Body of pancreas (tissue), 4 donors: Measurements from ENCODE around the gene TRAPPC12. TPM values are rescaled to one million over a fixed set of nuclear protein-coding genes. Genes with fewer than 3 reads are reported as not detected.

Experiments
- ATAC-seq: fragments of 150-250 bp; one replicate; pipeline ENCODE4 v1.9.1; 2016
- DNase-seq, 4 donors: peaks; one replicate each; pipeline ENCODE4 v3.0.0-alpha.2; 2019
- H3K27ac ChIP-seq, 4 donors: fragments of 200-600 bp; sonication (generic); 1 replicate in 3 of 4; 2 replicates in 1 of 4; pipeline versions ENCODE4 v1.5.1 to v1.6.1; 2016 to 2019; ENCODE audit warnings: mild to moderate bottlenecking in 1 of 4, mixed read lengths in 1 of 4, moderate library complexity in 1 of 4
- H3K27me3 ChIP-seq, 2 donors: fragments of 200-600 bp; sonication (generic); one replicate each; pipeline ENCODE4 v1.6.0; 2016; ENCODE audit warnings: mild to moderate bottlenecking in 1 of 2
- H3K36me3 ChIP-seq, 2 donors: fragments of 200-600 bp; sonication (generic); replicated peaks in 1 of 2; 2 replicates each; pipeline ENCODE4 v1.5.1; 2016; ENCODE audit warnings: low read depth in 2 of 2; ENCODE audit not compliant: insufficient read depth in 1 of 2
- H3K4me1 ChIP-seq: fragments of 200-600 bp; sonication (generic); one replicate; pipeline ENCODE4 v1.6.0; 2016
- H3K4me3 ChIP-seq, 2 donors: fragments of 200-600 bp; sonication (generic); 1 replicate in 1 of 2; 2 replicates in 1 of 2; pipeline ENCODE4 v1.5.1; 2016 to 2019
- H3K9me3 ChIP-seq, 3 donors: fragments of 200-600 bp; sonication (generic); 1 replicate in 2 of 3; 2 replicates in 1 of 3; pipeline ENCODE4 v1.5.1; 2016
- CTCF ChIP-seq, 7 experiments: fragments of 450-650 bp in 4 of 7; fragments of 200-600 bp in 3 of 7; sonication (generic) in 3 of 7; IDR thresholded peaks; one replicate each; pipeline ENCODE4 v1.5.1; 2016 to 2019; ENCODE audit warnings: antibody characterized with exemption in 7 of 7
- POLR2A ChIP-seq, 3 donors: fragments of 450-650 bp; IDR thresholded peaks; one replicate each; pipeline ENCODE4 v1.6.1; 2016; ENCODE audit warnings: antibody characterized with exemption in 3 of 3, mild to moderate bottlenecking in 2 of 3
- WGBS, 2 donors: methylation state at CpG; one replicate each; pipeline ENCODE4 v1.1.5; 2017; 5-methylcytosine and 5-hydroxymethylcytosine counted together
- intact Hi-C: fragments of 100-400 bp; cut with DNase I; formaldehyde crosslinking; loops from one replicate; pipeline ENCODE4 v1.15.1; 2023
- total RNA-seq, 2 donors: library from RNA; depleted of rRNA; stranded (reverse); fragments of >200 nt; gene quantifications; one replicate each; pipeline ENCODE4 v1.1.0, GENCODE V29; 2016

Gene TRAPPC12
- total RNA-seq, 2 donors from 2014 or later, result 43.1 to 134 TPM

- DNase-seq (peak in 1 of 4 donors; percentile 2), ATAC-seq (no peak)
- no peak overlapping the region for H3K4me3 ChIP-seq
- WGBS, 2 donors, result 92 to 96% methylated on average over 11 of the region's 11 CpGs
- H3K27ac ChIP-seq, result no peak overlapping the region
- peaks cover 22% of the 10 kb centered on the region for H3K4me1 ChIP-seq
- H3K27me3 ChIP-seq, result no peaks in the 10 kb centered on the region
- intact Hi-C loops, result no loop called here
- TF ChIP-seq CTCF (IDR thresholded peaks at IDR 0.05), result no peak
- TF ChIP-seq POLR2A (IDR thresholded peaks at IDR 0.05), result no peak
- no peaks in the 10 kb centered on the region for H3K36me3 ChIP-seq
- H3K9me3 ChIP-seq, result no peaks in the 10 kb centered on the region
Measured at GRCh38 chr2:3485166-3485565, 105.7 kb downstream of the TRAPPC12 start.

- intact Hi-C loops, result no loop called here
- no peak for TF ChIP-seq CTCF (IDR thresholded peaks at IDR 0.05)
- no peak for TF ChIP-seq POLR2A (IDR thresholded peaks at IDR 0.05)
- ATAC-seq (no peak), DNase-seq (peak in 1 of 4 donors; percentile 11)
- Histone ChIP-seq H3K4me1 (peaks cover 13% of the 10 kb centered on the region), H3K9me3 (no peaks in the 10 kb centered on the region), H3K27me3 (no peaks in the 10 kb centered on the region), H3K4me3 (no peak overlapping the region), H3K27ac (no peak overlapping the region), H3K36me3 (no peaks in the 10 kb centered on the region)
- WGBS, 2 donors, result 92 to 93% methylated on average over 28 to 29 of the region's 29 CpGs
Measured at GRCh38 chr2:3486047-3487027, 106.8 kb downstream of the TRAPPC12 start.

GRCh38 chr2:3487028-3487425 is 107.5 kb downstream of the TRAPPC12 start:
- 89 to 94% methylated on average over 9 of the region's 9 CpGs for WGBS, 2 donors
- DNase-seq, result peak in 1 of 4 donors; percentile 14
- intact Hi-C loops, result no loop called here

GRCh38 chr2:3487432-3487831 is 107.9 kb downstream of the TRAPPC12 start:
- H3K4me3 ChIP-seq, result no peak overlapping the region
- H3K9me3 ChIP-seq, result no peaks in the 10 kb centered on the region
- intact Hi-C loops, result no loop called here
- H3K36me3 ChIP-seq, result no peaks in the 10 kb centered on the region
- WGBS, 2 donors, result 82 to 87% methylated on average over 8 to 10 of the region's 10 CpGs
- no peak overlapping the region for H3K27ac ChIP-seq
- peak in 1 of 4 donors; percentile 12 for DNase-seq
- H3K4me1 ChIP-seq, result peaks cover 13% of the 10 kb centered on the region
- no peak for TF ChIP-seq CTCF (IDR thresholded peaks at IDR 0.05)
- no peak for TF ChIP-seq POLR2A (IDR thresholded peaks at IDR 0.05)
- ATAC-seq, result no peak
- no peaks in the 10 kb centered on the region for H3K27me3 ChIP-seq

More at GRCh38 chr2:3487028-3487425, 107.5 kb downstream of the TRAPPC12 start:
- Histone ChIP-seq H3K36me3 (no peaks in the 10 kb centered on the region), H3K27ac (no peak overlapping the region), H3K4me1 (peaks cover 13% of the 10 kb centered on the region), H3K9me3 (no peaks in the 10 kb centered on the region), H3K4me3 (no peak overlapping the region), H3K27me3 (no peaks in the 10 kb centered on the region)
- ATAC-seq, result no peak
- TF ChIP-seq CTCF (IDR thresholded peaks at IDR 0.05) (no peak), POLR2A (IDR thresholded peaks at IDR 0.05) (no peak)
